ENCODE results near the gene MYLK4.
A peak's percentile ranks its signal among the peaks of the same experiment; 100 is the strongest.

MYLK4 gene

DNA sequence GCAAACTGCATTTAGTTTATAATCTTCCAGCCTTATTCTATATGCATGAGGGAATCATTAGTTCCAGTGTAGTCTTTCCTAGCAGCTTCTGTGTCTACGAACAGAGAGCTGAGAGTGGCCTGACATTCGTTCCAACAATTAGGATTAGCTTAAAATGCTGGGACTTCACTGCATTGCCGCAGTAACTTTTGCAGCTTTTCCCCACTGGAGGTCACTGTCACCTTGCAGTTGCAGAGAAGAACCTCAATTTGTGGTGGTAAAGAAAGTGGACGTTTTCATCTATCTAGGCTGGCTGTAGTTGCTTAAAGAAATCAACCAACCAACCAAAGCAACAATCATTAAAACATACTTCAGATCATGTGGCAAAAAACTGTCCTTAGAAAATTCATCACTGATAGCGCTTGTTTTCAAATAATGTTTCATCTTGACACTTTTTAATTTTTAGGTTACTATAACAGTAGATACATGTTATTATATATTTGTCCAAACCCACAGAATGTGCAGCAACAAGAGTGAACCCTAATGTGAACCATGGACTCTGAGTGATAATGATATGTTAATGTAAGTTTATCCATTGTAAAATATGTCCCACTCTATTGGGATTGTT is 12.2 kb downstream of the MYLK4 start:
- Histone ChIP-seq H3K9me2 (replicated peaks; ENCODE audit: low read depth, low read length) (no peaks in the 10 kb centered on the region), H3K4me3 (ENCODE audit: low read length, poor library complexity, severe bottlenecking) (no peak overlapping the region), H4K20me1 (ENCODE audit: insufficient read depth, low read length, poor library complexity, severe bottlenecking) (no peaks in the 10 kb centered on the region), H3K27me3 (ENCODE audit: insufficient read depth, low read length, poor library complexity, severe bottlenecking) (no peaks in the 10 kb centered on the region), H2AFZ (ENCODE audit: low read length) (peak overlapping the region; percentile 18; the same call in 1 of the 2 replicates), H3K4me1 (ENCODE audit: insufficient read depth, low read length, poor library complexity, severe bottlenecking) (peaks cover 28% of the 10 kb centered on the region), H3F3A (ENCODE audit: low read depth) (no peaks in the 10 kb centered on the region), H3K4me2 (ENCODE audit: low read depth, low read length, poor library complexity, severe bottlenecking) (peak overlapping the region; percentile 31), H3K9me3 (ENCODE audit: insufficient read depth, low read depth, low read length) (no peaks in the 10 kb centered on the region), H3K36me3 (ENCODE audit: insufficient read depth, low read length) (no peaks in the 10 kb centered on the region), H3K79me2 (ENCODE audit: insufficient read depth, low read length) (no peaks in the 10 kb centered on the region), H3K9ac (ENCODE audit: low read depth, low read length, poor library complexity, severe bottlenecking) (peak overlapping the region; percentile 5)
- TF ChIP-seq, protein P1, sequence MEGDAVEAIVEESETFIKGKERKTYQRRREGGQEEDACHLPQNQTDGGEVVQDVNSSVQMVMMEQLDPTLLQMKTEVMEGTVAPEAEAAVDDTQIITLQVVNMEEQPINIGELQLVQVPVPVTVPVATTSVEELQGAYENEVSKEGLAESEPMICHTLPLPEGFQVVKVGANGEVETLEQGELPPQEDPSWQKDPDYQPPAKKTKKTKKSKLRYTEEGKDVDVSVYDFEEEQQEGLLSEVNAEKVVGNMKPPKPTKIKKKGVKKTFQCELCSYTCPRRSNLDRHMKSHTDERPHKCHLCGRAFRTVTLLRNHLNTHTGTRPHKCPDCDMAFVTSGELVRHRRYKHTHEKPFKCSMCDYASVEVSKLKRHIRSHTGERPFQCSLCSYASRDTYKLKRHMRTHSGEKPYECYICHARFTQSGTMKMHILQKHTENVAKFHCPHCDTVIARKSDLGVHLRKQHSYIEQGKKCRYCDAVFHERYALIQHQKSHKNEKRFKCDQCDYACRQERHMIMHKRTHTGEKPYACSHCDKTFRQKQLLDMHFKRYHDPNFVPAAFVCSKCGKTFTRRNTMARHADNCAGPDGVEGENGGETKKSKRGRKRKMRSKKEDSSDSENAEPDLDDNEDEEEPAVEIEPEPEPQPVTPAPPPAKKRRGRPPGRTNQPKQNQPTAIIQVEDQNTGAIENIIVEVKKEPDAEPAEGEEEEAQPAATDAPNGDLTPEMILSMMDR (conservative IDR thresholded peaks at IDR 0.05; ENCODE audit: low read length), result peak; percentile 97
- TF ChIP-seq EZH2phosphoT487 (IDR thresholded peaks at IDR 0.05; ENCODE audit: borderline replicate concordance), result no peak

DNA sequence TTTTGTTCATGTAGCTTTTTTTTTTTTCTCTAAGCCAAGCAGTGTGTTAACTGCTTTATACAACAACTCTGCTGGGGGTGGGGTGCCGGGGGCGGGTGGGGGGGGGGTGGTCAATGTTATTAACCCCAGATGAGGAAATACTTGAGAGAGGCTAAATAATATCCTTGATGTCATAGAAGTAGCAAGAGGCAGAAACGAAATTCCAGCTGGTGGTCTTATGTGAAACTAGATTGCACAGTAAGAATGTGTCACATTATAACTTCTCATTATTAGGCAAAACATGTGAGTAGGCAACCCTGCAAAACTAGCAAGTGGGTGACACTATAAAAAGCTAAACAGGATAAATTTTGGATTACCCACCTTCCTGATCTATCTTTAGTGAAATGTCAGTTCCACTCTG is 12.8 kb downstream of the MYLK4 start:
- no peak overlapping the region for H3K4me3 ChIP-seq (ENCODE audit: low read length, poor library complexity, severe bottlenecking)
- no peaks in the 10 kb centered on the region for H3K36me3 ChIP-seq (ENCODE audit: insufficient read depth, low read length)
- H3F3A ChIP-seq (ENCODE audit: low read depth), result no peaks in the 10 kb centered on the region
- H3K4me1 ChIP-seq (ENCODE audit: insufficient read depth, low read length, poor library complexity, severe bottlenecking), result peaks cover 34% of the 10 kb centered on the region
- no peaks in the 10 kb centered on the region for H4K20me1 ChIP-seq (ENCODE audit: insufficient read depth, low read length, poor library complexity, severe bottlenecking)
- peak overlapping the region; percentile 5 for H3K9ac ChIP-seq (ENCODE audit: low read depth, low read length, poor library complexity, severe bottlenecking)
- H3K27me3 ChIP-seq (ENCODE audit: insufficient read depth, low read length, poor library complexity, severe bottlenecking), result no peaks in the 10 kb centered on the region
- no peaks in the 10 kb centered on the region for H3K79me2 ChIP-seq (ENCODE audit: insufficient read depth, low read length)
- H3K9me2 ChIP-seq (replicated peaks; ENCODE audit: low read depth, low read length), result no peaks in the 10 kb centered on the region
- H3K4me2 ChIP-seq (ENCODE audit: low read depth, low read length, poor library complexity, severe bottlenecking), result peak overlapping the region; percentile 31
- TF ChIP-seq, protein P1 (conservative IDR thresholded peaks at IDR 0.05; ENCODE audit: low read length), result no peak
- TF ChIP-seq EZH2phosphoT487 (IDR thresholded peaks at IDR 0.05; ENCODE audit: borderline replicate concordance), result no peak
- no peaks in the 10 kb centered on the region for H3K9me3 ChIP-seq (ENCODE audit: insufficient read depth, low read depth, low read length)
- peak overlapping the region; percentile 18; the same call in 1 of the 2 replicates for H2AFZ ChIP-seq (ENCODE audit: low read length)

DNA sequence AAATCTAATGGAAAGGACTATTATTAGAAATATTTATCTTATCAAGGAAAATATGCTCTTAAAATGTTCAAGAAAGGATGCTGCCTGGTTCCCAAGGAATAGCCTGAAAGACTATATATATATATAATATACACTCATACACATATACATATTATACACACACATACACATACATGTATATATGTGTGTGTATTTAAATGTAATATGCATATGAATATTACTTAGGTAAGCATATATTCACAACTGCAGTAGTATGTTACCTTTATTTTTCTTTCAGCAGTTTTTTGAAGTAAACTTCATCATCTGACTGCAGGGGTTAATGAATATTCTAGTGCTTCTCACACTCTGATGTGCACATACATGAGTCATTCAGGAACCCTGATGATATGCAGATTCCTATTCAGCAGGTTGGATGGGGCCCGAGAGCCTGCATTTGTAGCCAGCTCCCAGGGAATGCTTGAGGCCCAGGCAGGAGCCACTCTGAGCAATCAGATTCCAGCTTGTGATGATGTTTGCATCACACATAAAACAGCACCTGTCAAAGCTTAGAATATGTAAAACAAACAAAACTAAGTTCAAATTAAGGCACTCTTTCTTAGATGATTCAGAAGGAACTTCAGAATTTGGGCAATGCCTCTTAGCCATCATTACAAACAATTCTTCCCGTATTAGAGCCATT is 16.1 kb downstream of the MYLK4 start:
- TF ChIP-seq, protein P1 (conservative IDR thresholded peaks at IDR 0.05; ENCODE audit: low read length), result no peak
- no peak for TF ChIP-seq EZH2phosphoT487 (IDR thresholded peaks at IDR 0.05; ENCODE audit: borderline replicate concordance)
- Histone ChIP-seq H3K9me2 (replicated peaks; ENCODE audit: low read depth, low read length) (no peaks in the 10 kb centered on the region), H3K36me3 (ENCODE audit: insufficient read depth, low read length) (no peaks in the 10 kb centered on the region), H2AFZ (ENCODE audit: low read length) (no peak overlapping the region), H3K79me2 (ENCODE audit: insufficient read depth, low read length) (no peaks in the 10 kb centered on the region), H3K27me3 (ENCODE audit: insufficient read depth, low read length, poor library complexity, severe bottlenecking) (no peaks in the 10 kb centered on the region), H3K4me1 (ENCODE audit: insufficient read depth, low read length, poor library complexity, severe bottlenecking) (peaks cover 51% of the 10 kb centered on the region), H3K9me3 (ENCODE audit: insufficient read depth, low read depth, low read length) (no peaks in the 10 kb centered on the region), H3K4me3 (ENCODE audit: low read length, poor library complexity, severe bottlenecking) (no peak overlapping the region), H4K20me1 (ENCODE audit: insufficient read depth, low read length, poor library complexity, severe bottlenecking) (no peaks in the 10 kb centered on the region), H3F3A (ENCODE audit: low read depth) (no peaks in the 10 kb centered on the region), H3K4me2 (ENCODE audit: low read depth, low read length, poor library complexity, severe bottlenecking) (no peak overlapping the region), H3K9ac (ENCODE audit: low read depth, low read length, poor library complexity, severe bottlenecking) (no peak overlapping the region)

Measured in Loucy (cell line).